CD4-positive, alpha-beta T cell treated with Interleukin-15 for 4 hours (primary cell): Measurements from ENCODE around the gene C1QB.
A peak's percentile ranks its signal among the peaks of the same experiment; 100 is the strongest.

Experiments
- DNase-seq: peaks from one replicate; pipeline ENCODE4 v3.0.0-alpha.2; 2020; ENCODE audit warnings: low spot score

C1QB gene

GRCh38 chr1:22635436-22635835, 17.6 kb upstream of the C1QB start:
- no peak for DNase-seq

- no peak for DNase-seq
Observed at GRCh38 chr1:22636353-22636752, 16.7 kb upstream of the C1QB start, which contains the start of gene C1QA. Gene C1QA, plus strand, starts transcription at chr1:22636628. Its CDS starts 989 bp downstream, at chr1:22637617.

GRCh38 chr1:22636927-22637326, 16.1 kb upstream of the C1QB start:
- no peak for DNase-seq

- no peak for DNase-seq
Observed at GRCh38 chr1:22637907-22638445, 15.1 kb upstream of the C1QB start.

GRCh38 chr1:22638476-22639234, 14.4 kb upstream of the C1QB start:
- no peak for DNase-seq

GRCh38 chr1:22639286-22639685, 13.8 kb upstream of the C1QB start:
- DNase-seq, result no peak

GRCh38 chr1:22641247-22641646, 11.8 kb upstream of the C1QB start:
- DNase-seq, result no peak

GRCh38 chr1:22641906-22642636, 11.0 kb upstream of the C1QB start:
- DNase-seq, result peak; percentile 39

GRCh38 chr1:22643381-22643780, 9.7 kb upstream of the C1QB start, which contains the start of gene C1QC:
Gene C1QC, plus strand, starts transcription at chr1:22643633. Its CDS starts 391 bp downstream, at chr1:22644024.
- no peak for DNase-seq

GRCh38 chr1:22643928-22644327, 9.1 kb upstream of the C1QB start:
- no peak for DNase-seq

- DNase-seq, result no peak
Observed at GRCh38 chr1:22645931-22646330, 7.1 kb upstream of the C1QB start.

- no peak for DNase-seq
Observed at GRCh38 chr1:22646384-22646783, 6.7 kb upstream of the C1QB start.

GRCh38 chr1:22650089-22650693, 2.8 kb upstream of the C1QB start:
- no peak for DNase-seq

GRCh38 chr1:22651941-22652856, 837 bp upstream of the C1QB start:
- no peak for DNase-seq

GRCh38 chr1:22654692-22655091, 1.7 kb downstream of the C1QB start:
- DNase-seq, result no peak

- DNase-seq, result no peak
Observed at GRCh38 chr1:22658385-22659163, 5.5 kb downstream of the C1QB start.

- no peak for DNase-seq
Observed at GRCh38 chr1:22660716-22661241, 7.7 kb downstream of the C1QB start.

GRCh38 chr1:22661880-22662279, 8.8 kb downstream of the C1QB start:
- DNase-seq, result no peak

- DNase-seq, result no peak
Observed at GRCh38 chr1:22662318-22662717, 9.3 kb downstream of the C1QB start.

GRCh38 chr1:22662986-22663408, 10.0 kb downstream of the C1QB start:
- no peak for DNase-seq
